ENCODE results near the gene SPEN.
"Not testable (repeated sequence)": the region's sequence is repeated elsewhere in the genome, so short reads cannot be mapped to it uniquely, and the experiment has no call there.

Gene SPEN

DNA sequence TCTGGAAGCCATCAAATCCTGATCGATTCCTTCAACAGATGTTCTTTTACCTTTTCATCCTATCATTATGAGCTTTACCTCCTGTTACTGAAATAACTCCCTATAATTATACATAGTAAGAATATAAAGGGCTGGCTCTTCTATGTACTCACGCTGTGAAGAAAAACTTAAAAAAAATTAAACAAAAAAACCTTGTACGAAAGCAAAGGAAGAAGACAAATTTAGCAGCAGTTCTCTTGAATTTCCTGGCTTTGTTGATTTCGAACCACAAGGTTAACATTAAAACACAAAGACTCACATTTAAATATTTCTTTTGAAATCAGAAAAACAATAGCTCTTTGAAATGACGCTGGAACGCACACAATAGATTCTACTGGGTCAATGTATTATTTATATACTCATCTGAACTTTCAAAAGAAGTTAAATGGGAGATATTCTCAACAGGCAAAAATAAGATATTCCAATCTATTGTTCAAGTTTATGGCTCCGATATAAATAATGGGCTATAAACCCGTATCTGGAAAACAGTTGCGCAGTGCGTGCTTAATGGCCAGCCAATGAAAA lies 13.6 kb upstream of the SPEN start:
- DNase-seq, result peak; percentile 22

GRCh38 chr1:15834406-15835204 lies 12.9 kb upstream of the SPEN start:
- DNase-seq, result peak; percentile 97

GRCh38 chr1:15835205-15835740 lies 12.2 kb upstream of the SPEN start:
- DNase-seq, result peak; percentile 93

GRCh38 chr1:15835741-15836510 lies 11.6 kb upstream of the SPEN start:
- DNase-seq, result peak; percentile 98

DNA sequence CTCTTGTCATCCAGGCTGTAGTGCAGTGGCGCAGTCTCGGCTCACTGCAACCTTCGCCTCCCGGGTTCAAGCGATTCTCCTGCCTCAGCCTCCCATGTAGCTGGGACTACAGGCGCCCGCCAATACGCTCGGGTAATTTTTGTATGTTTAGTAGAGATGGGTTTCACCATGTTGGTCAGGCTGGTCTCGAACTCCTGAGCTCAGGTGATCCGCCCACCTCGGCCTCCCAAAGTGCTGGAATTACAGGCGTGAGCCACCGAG lies 11.1 kb upstream of the SPEN start:
- not testable (repeated sequence) for DNase-seq

DNA sequence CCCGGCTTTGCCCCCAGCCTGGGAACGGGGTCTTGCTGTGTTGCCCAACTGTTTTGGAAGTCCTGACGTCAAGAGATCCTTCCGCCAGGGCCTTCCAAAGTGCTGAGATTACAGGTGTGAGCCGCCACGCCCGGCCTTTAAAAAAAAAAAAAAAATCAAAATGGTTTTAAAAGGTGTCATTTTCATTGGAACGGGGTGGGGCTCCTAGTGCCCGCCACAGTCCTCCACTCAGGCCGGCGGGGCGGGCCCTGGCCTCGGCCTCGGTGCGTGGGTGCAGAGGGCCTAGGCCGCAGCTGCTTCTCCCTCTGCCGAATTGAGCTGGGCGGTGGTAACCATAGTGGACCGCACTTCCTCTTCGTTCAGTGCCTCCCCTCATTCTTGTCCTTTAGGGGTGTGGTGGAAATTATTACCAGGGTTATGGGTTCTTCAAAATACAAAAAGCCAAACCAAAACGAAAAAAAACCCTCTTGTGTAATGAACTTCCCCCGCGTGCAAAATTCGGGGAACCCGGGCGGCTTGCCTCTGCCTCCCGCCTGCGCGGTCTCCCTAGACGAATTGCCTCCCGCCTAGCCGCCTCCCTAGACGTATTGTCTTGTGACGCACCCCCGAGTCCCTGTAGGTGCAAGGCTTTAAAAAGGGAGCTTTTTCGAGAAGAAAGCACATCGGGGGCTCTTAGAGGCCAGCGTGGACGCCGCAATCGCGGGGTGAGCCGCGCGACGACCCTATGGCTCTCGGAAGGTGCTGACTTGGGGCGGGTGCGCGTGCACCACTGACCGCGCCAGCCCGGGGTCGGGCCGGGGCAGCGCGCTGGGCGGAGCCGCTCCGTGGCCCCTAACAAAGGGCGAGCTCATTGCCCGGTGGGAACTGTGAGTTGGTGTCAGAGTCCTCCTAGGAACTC lies 10.5 kb upstream of the SPEN start:
- peak; percentile 65 for DNase-seq

GRCh38 chr1:15837931-15838330 lies 9.6 kb upstream of the SPEN start:
- no peak for DNase-seq

GRCh38 chr1:15838721-15839120 lies 8.8 kb upstream of the SPEN start:
- DNase-seq, result no peak

- DNase-seq, result peak; percentile 79
Observed at GRCh38 chr1:15843826-15844572, 3.5 kb upstream of the SPEN start.

DNA sequence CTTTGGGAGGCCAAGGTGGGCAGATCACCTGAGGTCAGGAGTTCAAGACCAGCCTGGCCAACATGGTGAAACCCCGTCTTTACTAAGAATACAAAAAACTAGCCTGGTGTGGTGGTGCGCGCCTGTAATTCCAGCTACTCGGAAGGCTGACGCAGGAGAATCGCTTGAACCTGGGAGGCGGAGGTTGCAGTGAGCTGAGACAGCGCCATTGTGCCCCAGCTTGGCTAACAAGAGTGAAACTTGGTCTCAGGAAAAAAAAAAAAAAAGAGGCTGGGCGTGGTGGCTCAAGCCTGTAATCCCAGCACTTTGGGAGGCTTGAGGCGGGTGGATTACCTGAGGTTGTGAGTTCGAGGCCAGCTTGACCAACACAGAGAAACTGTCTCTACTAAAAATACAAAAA lies 1.5 kb upstream of the SPEN start:
- DNase-seq, result not testable (repeated sequence)

DNA sequence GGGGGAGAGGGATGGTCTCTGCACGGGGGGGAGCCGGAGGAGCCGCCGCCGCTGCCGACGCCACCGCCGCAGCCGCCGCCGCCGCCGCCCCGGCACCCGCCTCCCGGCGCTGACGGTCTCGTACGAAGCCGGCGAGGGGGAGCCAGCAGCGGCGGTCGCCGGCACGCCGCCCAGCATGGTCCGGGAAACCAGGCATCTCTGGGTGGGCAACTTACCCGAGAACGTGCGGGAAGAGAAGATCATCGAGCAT lies 311 bp downstream of the SPEN start:
- no peak for DNase-seq

- DNase-seq, result peak; percentile 70
Observed at GRCh38 chr1:15848143-15848928, 829 bp downstream of the SPEN start.

DNA sequence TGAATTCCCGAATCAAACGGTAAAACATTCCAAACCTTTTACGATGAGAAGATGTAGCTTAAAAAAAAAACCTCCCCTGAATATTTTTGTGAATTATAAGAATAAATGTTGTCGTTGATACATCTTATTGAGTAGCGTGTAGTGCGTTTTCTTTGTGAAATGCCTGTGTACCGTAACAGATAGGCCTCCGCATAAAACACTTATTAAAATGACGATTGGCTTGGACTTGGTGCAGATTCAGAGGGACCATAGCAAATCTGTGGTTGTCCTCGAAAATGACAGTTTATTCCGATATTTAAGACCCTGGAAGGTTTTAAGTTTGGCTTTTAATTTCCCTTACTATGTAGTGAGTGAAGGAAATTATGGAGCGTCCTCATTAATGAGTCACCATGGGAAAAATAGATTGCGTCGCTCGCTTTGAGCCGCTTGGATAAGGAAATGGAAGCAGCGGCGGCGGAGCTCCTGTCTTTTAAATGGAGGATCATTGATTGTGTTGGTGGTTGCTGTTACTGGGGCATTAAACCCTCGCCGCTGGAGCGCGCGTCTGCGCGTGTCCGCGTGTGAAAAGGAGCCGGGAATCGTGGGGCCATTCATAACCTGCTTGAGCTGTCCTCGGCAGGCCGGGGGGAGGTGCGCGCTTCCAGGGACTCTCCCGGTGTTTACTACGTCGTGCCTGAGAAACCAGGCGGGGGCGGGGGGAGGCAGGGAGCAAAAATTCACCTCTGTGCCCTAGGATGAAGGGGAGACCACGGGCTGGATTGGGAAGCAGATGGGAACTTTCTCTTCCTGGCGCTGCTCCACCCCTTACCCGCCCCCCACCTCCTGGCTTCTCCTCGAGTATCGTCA lies 1.6 kb downstream of the SPEN start:
- DNase-seq, result peak; percentile 96

DNA sequence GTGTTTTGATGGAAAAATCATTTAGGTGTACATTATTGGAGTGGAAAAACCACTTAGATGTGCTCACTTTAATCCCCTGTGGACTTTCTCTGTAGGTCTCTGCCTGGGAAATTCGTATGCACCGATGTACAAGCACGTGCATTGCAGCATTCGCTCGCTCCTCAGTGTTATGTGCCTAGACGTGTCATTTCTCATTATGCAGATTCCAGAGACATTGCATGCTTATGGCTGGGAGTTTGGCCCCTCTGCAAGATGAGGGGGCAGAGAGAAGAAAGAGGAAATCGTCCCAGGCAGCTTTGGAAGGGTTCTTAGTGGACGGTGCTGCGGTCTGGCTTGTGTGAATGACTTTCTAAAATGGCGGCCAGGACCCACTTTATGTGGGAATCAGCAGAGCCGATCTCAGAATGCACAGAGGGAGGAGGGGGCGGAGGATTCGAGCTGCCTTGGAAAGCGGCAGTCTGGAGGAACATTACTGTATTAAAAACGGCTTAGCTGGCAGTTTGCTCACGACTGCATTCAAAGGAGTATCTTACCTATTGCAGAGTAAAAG lies 2.3 kb downstream of the SPEN start:
- DNase-seq, result peak; percentile 92

GRCh38 chr1:15850471-15851001 lies 3.0 kb downstream of the SPEN start:
- DNase-seq, result no peak

GRCh38 chr1:15851210-15852035 lies 3.9 kb downstream of the SPEN start:
- DNase-seq, result peak; percentile 23

GRCh38 chr1:15852036-15852827 lies 4.7 kb downstream of the SPEN start:
- no peak for DNase-seq

DNA sequence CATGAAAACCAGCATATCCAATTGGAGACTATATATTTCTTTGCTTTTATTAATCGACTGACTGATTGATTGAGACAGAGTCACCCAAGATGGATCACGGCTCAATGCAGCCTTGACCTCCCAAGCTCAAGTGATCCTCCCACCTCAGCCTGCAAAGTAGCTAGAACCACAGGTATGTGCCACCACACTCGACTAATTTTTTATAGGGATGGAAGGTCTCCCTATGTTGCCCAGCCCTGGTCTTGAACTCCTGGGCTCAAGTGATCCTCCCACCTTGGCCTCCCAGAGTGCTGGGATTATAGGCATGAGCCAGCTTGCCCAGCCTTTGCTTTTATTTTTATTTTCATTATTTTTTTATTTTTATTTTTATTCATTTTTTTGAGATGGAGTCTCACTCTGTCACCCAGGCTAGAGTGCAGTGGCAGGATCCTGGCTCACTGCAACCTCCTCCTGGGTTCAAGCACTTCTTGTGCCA lies 5.4 kb downstream of the SPEN start:
- DNase-seq, result no peak

All from retina (tissue), 1 donor.